ENCODE measurements around the gene KDM4B.

GRCh38 chr19:5031231-5032100 is 62.6 kb downstream of the KDM4B start:
- TF ChIP-seq POLR2A (IDR thresholded peaks at IDR 0.05) = no peak
- peak; percentile 90 to 93 (median 93) for TF ChIP-seq CTCF (IDR thresholded peaks at IDR 0.05)
